ENCODE data around the gene NEUROG2. TPM values are rescaled to one million over a fixed set of nuclear protein-coding genes. Genes with fewer than 3 reads are reported as not detected.
A peak's percentile ranks its signal among the peaks of the same experiment; 100 is the strongest.

Gene NEUROG2
- not detected in 3 replicates for polyA plus RNA-seq
- not detected for polyA plus RNA-seq (2011; ENCODE audit: low read depth)
- not detected in 2 replicates for polyA plus RNA-seq (2011; cell fraction: cytosol; rRNA removed)
- polyA plus RNA-seq (2011; cell fraction: nucleus; rRNA removed), result not detected in 2 replicates
- not detected in 2 replicates for polyA plus RNA-seq (2012; ENCODE audit: low replicate concordance)
- not detected in 3 replicates for polyA minus RNA-seq
- polyA minus RNA-seq (2011; cell fraction: cytosol; rRNA and poly(A)+ RNA removed), result not detected
- polyA minus RNA-seq (2011; cell fraction: nucleus; rRNA and poly(A)+ RNA removed), result not detected in 2 replicates

DNA sequence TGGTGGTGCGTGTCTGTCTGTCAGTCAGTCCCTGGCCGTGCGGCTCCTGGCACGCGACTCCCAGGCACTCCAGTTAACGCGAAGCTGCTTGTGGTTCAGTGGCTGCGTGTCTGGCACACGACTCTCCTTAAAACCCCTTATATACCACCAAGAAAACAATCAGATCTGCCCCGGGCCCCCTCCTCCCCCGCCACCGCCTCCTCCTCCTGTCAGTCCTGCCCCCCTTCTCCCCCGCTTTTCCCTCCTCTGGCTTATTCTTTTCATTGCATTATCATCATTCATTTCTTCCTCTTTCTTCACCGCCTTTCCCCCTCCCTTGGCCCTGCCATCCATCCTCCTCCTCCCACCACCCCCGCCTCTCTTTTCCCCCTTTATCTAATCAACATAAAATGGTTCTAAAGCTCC lies at the start of gene NEUROG2:
TSS of gene NEUROG2 (minus strand) at position 115 of the 405 bp plus-strand sequence. CDS start 705 bp downstream, outside the sequence.
- no peaks in the 10 kb centered on the region for H3K9me1 ChIP-seq (ENCODE audit: control insufficient read depth, extremely low read depth, insufficient read depth, low read length)
- peaks cover 2% of the 10 kb centered on the region for H3K9me3 ChIP-seq (ENCODE audit: control insufficient read depth, low read depth, low read length)
- dilution Hi-C loops (cut with MboI; ENCODE audit: extremely low pct_ligation_motif_present, low sequenced_read_pairs), result no loop called here
- H4K20me1 ChIP-seq (ENCODE audit: control insufficient read depth, extremely low read depth, insufficient read depth, low read length), result peaks cover 9% of the 10 kb centered on the region
- H3K79me2 ChIP-seq (ENCODE audit: control insufficient read depth, insufficient read depth, low read length), result no peaks in the 10 kb centered on the region
- H3K27me3 ChIP-seq (ENCODE audit: control insufficient read depth, extremely low read depth, insufficient read depth, low read length), result peaks cover 90% of the 10 kb centered on the region
- no peak for FAIRE-seq
- H3K4me1 ChIP-seq (ENCODE audit: control insufficient read depth, extremely low read depth, insufficient read depth, low read length), result peaks cover 3% of the 10 kb centered on the region
- no peak for TF ChIP-seq EZH2 (IDR thresholded peaks at IDR 0.05; ENCODE audit: low read length)
- TF ChIP-seq, protein P1, sequence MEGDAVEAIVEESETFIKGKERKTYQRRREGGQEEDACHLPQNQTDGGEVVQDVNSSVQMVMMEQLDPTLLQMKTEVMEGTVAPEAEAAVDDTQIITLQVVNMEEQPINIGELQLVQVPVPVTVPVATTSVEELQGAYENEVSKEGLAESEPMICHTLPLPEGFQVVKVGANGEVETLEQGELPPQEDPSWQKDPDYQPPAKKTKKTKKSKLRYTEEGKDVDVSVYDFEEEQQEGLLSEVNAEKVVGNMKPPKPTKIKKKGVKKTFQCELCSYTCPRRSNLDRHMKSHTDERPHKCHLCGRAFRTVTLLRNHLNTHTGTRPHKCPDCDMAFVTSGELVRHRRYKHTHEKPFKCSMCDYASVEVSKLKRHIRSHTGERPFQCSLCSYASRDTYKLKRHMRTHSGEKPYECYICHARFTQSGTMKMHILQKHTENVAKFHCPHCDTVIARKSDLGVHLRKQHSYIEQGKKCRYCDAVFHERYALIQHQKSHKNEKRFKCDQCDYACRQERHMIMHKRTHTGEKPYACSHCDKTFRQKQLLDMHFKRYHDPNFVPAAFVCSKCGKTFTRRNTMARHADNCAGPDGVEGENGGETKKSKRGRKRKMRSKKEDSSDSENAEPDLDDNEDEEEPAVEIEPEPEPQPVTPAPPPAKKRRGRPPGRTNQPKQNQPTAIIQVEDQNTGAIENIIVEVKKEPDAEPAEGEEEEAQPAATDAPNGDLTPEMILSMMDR (optimal IDR thresholded peaks at IDR 0.05 in 1 of 3, IDR thresholded peaks at IDR 0.05 in 1 of 3, conservative IDR thresholded peaks at IDR 0.05 in 1 of 3; ENCODE audit: extremely low read depth in 1 of 3, insufficient read depth in 2 of 3, low read length in 3 of 3), result no peak
- peak within 1 kb of the TSS; percentile 85 for H2AFZ ChIP-seq (ENCODE audit: control insufficient read depth, low read length)
- H3K27ac ChIP-seq (ENCODE audit: control insufficient read depth, insufficient read depth, low read length), result no peak within 1 kb of the TSS
- no peak within 1 kb of the TSS for H3K9ac ChIP-seq (ENCODE audit: control insufficient read depth, extremely low read depth, insufficient read depth, low read length)
- peak within 1 kb of the TSS; percentile 86 for H3K4me2 ChIP-seq (ENCODE audit: control insufficient read depth, extremely low read depth, insufficient read depth, low read depth, low read length)
- no peak for DNase-seq (ENCODE audit: low read depth, low spot score)
- H3K4me3 ChIP-seq (ENCODE audit: control insufficient read depth in 2 of 3, extremely low read depth in 1 of 3, insufficient read depth in 2 of 3, low read depth in 1 of 3, low read length in 3 of 3), result peak within 1 kb of the TSS; percentile 34 to 78 (median 67)
- H3K36me3 ChIP-seq (ENCODE audit: control insufficient read depth in 2 of 2, extremely low read depth in 1 of 2, insufficient read depth in 2 of 2, low read length in 2 of 2), result no peaks in the 10 kb centered on the region

DNA sequence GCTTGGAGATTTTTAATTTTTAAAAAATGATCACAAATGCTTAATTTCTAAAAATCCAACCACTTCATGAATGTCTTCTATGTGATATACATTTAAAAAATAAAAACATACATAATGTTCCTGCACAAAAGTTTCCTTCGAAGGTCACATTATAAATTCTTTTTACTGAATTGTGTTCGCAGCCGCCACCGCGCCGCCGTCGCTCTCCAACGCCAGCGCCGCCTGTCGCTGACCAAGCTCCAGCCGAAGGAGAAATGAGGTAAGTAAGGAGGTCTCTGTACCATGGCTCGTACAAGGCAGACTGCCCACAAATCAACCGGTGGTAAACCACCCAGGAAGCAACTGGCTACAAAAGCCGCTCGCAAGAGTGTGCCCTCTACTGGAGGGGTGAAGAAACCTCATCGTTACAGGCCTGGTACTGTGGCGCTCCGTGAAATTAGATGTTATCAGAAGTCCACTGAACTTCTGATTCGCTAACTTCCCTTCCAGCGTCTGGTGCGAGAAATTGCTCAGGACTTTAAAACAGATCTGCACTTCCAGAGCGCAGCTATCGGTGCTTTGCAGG lies 48.8 kb upstream of the NEUROG2 start:
- TF ChIP-seq, protein P1 (optimal IDR thresholded peaks at IDR 0.05 in 1 of 3, IDR thresholded peaks at IDR 0.05 in 1 of 3, conservative IDR thresholded peaks at IDR 0.05 in 1 of 3; ENCODE audit: extremely low read depth in 1 of 3, insufficient read depth in 2 of 3, low read length in 3 of 3), result no peak
- no peak for TF ChIP-seq EZH2 (IDR thresholded peaks at IDR 0.05; ENCODE audit: low read length)
- dilution Hi-C loops (cut with MboI; ENCODE audit: extremely low pct_ligation_motif_present, low sequenced_read_pairs), result no loop called here
- Histone ChIP-seq H3K9ac (ENCODE audit: control insufficient read depth, extremely low read depth, insufficient read depth, low read length) (no peak overlapping the region), H3K9me1 (ENCODE audit: control insufficient read depth, extremely low read depth, insufficient read depth, low read length) (no peaks in the 10 kb centered on the region), H3K36me3 (ENCODE audit: control insufficient read depth in 2 of 2, extremely low read depth in 1 of 2, insufficient read depth in 2 of 2, low read length in 2 of 2) (no peaks in the 10 kb centered on the region), H3K9me3 (ENCODE audit: control insufficient read depth, low read depth, low read length) (no peaks in the 10 kb centered on the region), H4K20me1 (ENCODE audit: control insufficient read depth, extremely low read depth, insufficient read depth, low read length) (no peaks in the 10 kb centered on the region), H3K4me1 (ENCODE audit: control insufficient read depth, extremely low read depth, insufficient read depth, low read length) (no peaks in the 10 kb centered on the region), H3K4me3 (ENCODE audit: control insufficient read depth in 2 of 3, extremely low read depth in 1 of 3, insufficient read depth in 2 of 3, low read depth in 1 of 3, low read length in 3 of 3) (no peak overlapping the region), H3K27ac (ENCODE audit: control insufficient read depth, insufficient read depth, low read length) (no peak overlapping the region), H3K79me2 (ENCODE audit: control insufficient read depth, insufficient read depth, low read length) (no peaks in the 10 kb centered on the region), H3K4me2 (ENCODE audit: control insufficient read depth, extremely low read depth, insufficient read depth, low read depth, low read length) (no peak overlapping the region), H3K27me3 (ENCODE audit: control insufficient read depth, extremely low read depth, insufficient read depth, low read length) (no peaks in the 10 kb centered on the region), H2AFZ (ENCODE audit: control insufficient read depth, low read length) (no peak overlapping the region)
- FAIRE-seq (no peak), DNase-seq (ENCODE audit: low read depth, low spot score) (no peak)

Data from keratinocyte (primary cell).